NCI-H748 treated with DMSO at 0.1 percent for 48 hours (cell line): ENCODE measurements around the gene ANKRD60.
A peak's percentile ranks its signal among the peaks of the same experiment; 100 is the strongest.

Experiments
- DNase-seq: peaks from one replicate; lab custom pipeline; 2025; lab: John Stamatoyannopoulos, UW

Gene ANKRD60

DNA sequence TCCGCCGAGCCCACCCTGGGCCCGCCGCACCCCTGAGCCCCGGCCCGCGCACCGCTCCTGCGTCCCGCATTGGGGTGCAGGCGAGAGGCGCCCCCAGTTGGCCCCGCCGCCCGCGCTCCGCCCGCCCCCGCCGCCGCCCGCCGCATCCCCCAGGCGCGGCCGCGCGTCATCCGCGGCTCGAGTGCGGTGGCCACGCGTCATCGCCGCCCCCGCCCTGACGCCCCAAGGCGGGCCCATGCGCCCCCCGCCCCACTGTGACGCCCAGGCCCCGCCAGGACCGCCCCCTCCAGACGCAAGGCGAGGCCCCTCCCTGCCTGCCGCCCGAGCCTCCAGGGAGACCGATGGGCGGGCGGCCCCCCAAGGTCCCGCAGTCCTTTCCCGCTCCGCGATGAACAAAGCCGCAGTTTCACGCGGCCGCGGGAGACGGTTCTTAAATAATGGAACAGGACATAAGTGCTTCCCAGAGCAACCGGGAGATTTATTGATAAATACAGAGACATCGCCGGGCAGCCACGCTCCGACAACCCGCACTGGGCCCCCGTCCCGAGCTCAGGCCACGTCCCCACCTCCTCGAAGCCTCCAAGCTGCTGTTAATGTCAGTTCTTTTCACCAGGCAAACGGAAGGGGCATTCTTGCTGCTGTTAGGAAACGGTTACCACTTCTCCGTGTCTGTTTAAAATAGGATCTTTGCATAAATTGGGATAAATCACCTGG lies at the start of gene ANKRD60:
Gene ANKRD60 (minus strand): TSS at position 170 of the 714 bp plus-strand sequence. CDS start 0 bp downstream, at position 170.
- peak; percentile 56 for DNase-seq

DNA sequence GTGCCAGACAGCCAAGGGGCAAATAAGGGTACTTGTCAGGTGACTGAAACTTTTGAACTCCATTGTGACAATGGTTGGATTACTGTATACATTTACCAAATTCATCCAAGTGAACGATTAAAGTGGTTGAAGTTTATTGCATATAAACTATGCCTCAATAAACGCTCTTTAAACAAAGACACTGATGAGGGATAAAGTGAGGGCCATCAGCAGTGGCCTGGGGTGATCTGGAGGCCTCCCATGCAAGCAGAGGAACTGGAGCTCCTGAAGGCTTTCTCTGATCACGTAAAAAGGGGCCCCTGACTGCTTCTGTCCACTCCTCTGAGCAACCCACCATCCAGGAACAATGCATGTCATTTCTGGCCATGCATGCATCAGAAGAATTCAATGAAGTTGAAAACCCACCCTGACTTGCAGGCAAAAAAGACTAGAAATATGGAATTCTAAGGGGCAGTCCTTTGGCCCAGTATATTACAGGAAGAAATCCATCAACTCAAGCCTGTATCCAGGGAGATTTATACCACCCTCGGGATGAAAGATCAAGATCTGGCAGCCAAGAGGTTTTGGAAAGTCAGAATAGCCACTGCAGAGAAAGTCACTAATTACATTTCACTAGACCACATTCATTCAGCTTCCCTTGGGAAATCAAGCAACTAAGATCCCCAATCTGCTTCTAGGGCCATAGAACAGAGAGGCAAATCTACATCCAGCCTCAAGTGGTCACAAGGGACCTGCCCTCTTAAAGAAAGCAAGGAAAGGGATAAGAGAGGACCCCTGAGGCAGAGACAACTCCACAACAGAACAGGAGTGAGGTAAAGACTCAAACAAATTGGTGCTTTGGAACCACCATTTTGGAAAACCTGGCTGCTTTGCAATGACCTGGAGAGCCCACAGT lies 49.4 kb upstream of the ANKRD60 start:
- DNase-seq: no peak

GRCh38 chr20:58277107-58277506 lies 48.7 kb upstream of the ANKRD60 start:
- no peak for DNase-seq

- DNase-seq: no peak
Measured at GRCh38 chr20:58274384-58274783, 45.9 kb upstream of the ANKRD60 start.

GRCh38 chr20:58271606-58272351 lies 43.3 kb upstream of the ANKRD60 start:
- peak; percentile 8 for DNase-seq

- DNase-seq: no peak
Measured at GRCh38 chr20:58268936-58269619, 40.6 kb upstream of the ANKRD60 start.

GRCh38 chr20:58268421-58268821 lies 40.0 kb upstream of the ANKRD60 start:
- no peak for DNase-seq

GRCh38 chr20:58267389-58268215 lies 39.1 kb upstream of the ANKRD60 start:
- DNase-seq: no peak

- DNase-seq: no peak
Measured at GRCh38 chr20:58264271-58264670, 35.8 kb upstream of the ANKRD60 start.

DNA sequence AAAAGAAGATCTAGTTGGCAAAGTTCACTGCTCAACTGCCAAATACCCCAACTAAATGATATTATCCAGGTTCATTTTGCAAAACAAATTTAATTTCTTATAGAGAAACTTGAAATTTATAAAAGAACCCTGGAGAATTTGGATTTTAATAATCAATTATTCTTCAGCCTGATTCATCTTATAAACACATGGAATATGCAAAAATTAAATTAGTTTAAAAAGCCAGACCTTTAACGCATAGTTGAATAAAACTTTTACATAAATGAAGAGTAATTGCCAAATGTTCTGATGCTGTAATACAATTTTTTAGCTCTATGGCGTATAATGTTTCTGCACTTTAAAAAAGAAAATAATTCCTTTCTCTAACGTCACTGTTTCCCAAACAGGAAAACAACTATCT lies 33.2 kb upstream of the ANKRD60 start:
- DNase-seq: no peak

DNA sequence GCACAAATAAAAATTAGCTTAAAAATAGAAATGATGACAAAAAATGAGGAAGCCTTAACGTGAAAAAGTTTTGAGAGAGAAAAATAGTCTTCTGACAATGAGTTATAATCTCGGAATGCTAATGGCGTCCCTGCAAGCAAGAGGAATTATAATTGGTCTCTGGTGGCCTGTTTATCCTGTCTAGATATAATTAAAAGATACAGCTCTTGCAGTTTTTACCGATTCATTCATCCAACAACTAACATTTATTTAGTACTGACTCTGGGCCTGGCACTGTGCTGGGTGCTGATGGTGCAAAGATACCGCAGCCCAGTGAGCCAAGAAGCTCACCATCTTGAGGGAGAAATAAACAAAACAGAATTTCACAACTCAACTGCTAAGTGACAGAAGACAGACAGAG lies 31.6 kb upstream of the ANKRD60 start:
- no peak for DNase-seq

DNA sequence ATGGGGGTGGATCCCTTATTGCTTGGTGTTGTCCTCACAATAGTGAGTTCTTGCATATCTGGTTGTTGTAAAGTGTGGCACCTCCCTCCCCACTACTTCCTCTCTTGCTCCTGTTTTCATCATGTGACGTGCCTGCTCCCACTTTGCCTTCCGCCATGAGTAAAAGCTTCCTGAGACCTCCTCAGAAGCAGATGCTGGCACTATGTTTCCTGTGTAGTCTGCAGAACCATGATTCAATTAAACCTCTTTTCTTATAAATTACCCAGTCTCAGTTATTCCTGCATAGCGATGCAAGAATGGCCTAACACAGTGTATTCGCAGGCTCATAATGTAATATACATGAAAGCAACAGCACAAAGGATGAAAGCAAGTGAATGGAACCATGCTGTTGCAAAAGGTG lies 28.4 kb upstream of the ANKRD60 start:
- no peak for DNase-seq

DNA sequence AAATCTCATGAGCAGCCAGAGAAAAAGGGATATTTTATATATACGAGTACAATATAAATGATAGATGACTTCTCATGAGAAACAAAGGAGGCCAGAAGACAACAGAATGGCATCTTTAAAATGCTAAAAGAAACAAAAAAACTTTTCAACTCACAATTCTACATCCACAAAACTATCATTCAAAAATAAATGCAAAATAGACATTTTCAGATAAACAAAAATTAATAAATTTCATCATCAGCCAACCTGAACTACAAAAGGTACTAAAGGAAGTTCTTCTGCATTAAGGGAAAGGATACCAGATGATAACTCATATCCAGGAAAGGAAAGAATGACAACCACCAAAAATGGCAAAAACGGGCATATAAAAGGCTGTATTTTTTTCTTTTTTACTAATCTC lies 27.9 kb upstream of the ANKRD60 start:
- DNase-seq: no peak

- no peak for DNase-seq
Measured at GRCh38 chr20:58254890-58255289, 26.4 kb upstream of the ANKRD60 start.

GRCh38 chr20:58251979-58252591 lies 23.6 kb upstream of the ANKRD60 start:
- DNase-seq: no peak

- no peak for DNase-seq
Measured at GRCh38 chr20:58251348-58251978, 23.0 kb upstream of the ANKRD60 start.

GRCh38 chr20:58246346-58246745 lies 17.9 kb upstream of the ANKRD60 start:
- DNase-seq: no peak

- DNase-seq: no peak
Measured at GRCh38 chr20:58245931-58246330, 17.5 kb upstream of the ANKRD60 start.

DNA sequence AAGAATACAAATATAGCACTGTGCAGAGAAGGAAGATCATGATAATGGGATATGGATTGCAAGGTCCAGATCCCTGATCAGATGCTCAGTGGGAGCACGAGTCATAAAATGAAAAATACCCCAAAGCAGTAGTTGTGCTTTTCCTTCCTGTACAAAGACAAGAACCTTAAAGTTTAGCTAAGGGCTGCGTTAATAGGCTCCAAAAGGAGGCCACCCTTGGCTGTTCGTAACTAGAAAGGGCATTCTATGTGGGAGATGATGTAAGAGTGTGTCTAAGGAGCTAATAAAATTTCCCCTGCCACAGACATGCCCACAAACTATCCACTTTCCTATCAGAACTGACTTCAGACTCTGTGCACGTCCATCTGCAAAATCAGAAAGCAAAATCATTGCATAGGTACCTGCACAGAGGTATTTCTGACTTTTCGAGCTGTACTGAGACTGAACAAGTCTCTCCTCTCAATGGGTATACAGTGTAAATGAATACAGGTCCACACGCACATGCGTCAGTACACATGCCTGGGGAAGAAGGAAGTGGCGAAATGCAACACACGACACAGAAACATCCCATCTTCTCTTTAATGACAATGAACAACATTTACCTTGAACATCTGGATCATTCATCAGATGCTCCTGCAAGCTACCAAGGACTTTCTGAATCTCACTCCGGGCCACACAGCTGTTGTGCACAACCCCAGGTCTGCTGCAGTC lies 16.9 kb upstream of the ANKRD60 start:
- DNase-seq: no peak
